ENCODE results near the gene CRY1.
"Not testable (repeated sequence)": the region's sequence is repeated elsewhere in the genome, so short reads cannot be mapped to it uniquely, and the experiment has no call there.

The CRY1 gene

DNA sequence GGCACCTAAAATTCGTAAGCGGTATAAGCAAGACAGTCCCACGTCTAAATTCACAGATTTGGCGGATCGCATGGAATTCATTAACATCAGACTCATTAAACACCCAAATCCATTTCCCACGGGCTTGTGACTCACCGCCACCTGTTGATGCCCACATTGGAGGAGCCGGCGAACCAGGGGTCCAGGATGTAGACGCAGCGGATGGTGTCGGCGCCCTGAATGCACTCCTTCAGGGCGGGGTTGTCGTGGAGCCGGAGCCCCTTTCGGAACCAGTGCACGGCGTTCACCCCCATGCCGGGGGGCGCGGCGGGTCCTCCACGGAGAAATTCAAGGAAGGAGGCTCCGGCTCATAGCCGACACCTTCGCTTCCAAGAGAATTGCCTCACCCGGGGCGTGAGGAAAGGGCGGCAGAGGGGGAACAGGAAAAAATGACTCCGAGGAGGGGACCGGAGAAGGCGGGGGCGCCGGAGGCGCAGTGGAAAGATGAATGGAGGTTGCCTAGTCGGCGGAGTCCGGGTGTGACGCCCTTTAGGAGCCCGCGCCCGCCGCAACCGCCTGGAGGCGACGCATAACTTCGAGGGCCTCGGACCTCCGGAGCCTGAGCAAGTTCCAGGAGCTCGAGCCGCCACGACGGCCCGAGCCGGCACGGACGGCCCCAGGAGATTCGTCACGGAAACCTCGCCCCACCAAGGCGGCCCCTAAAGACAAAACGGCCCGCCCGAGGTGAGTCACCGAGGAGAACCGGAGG lies 506 bp downstream of the CRY1 start:
- peak overlapping the region; percentile 98 for H2AFZ ChIP-seq (ENCODE audit: low read length, unreplicated experiment)
- H3K27me3 ChIP-seq (ENCODE audit: insufficient read depth, low read length), result no peaks in the 10 kb centered on the region
- H3K4me1 ChIP-seq (ENCODE audit: control insufficient read depth, insufficient read depth, low read length, unreplicated experiment), result peaks cover 18% of the 10 kb centered on the region
- peaks cover 28% of the 10 kb centered on the region for H3K79me2 ChIP-seq (ENCODE audit: control insufficient read depth, insufficient read depth, low read length, unreplicated experiment)
- peak overlapping the region; percentile 95 for H3K4me3 ChIP-seq (ENCODE audit: low read depth, low read length)
- peak overlapping the region; percentile 83 for H3K27ac ChIP-seq (ENCODE audit: low read depth, low read length)
- H3K36me3 ChIP-seq (ENCODE audit: insufficient read depth, low read length), result no peaks in the 10 kb centered on the region

DNA sequence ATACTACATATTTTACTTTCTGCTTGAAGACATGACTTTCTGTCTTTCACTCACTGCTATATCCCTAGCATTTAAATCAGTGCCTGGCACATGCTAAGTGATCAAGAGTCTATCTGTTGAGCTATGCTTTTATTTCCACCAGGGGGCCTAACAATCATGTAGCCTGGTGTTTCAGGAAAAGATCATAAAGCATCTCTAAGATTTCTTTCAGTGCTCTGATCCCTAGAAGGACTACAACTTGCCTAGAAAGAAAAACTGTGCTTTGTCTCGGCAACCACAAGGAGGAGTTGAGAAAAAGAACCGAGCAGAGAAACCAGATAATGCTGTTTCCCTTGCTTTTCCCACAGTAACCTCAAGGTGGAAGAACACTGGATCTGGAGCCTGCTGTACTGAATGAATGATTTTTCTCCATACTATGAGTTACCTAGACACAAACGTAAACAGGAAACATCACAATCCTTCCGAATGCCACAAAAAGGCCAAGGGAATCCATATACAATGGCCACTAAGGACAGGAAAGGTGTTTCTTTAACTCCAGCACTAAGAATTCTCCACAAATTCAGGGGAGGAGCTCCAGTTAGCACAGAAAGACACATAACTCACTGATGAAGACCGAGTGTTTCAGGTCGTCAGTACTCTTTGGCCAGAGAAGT lies 1.2 kb downstream of the CRY1 start:
- Histone ChIP-seq H2AFZ (ENCODE audit: low read length, unreplicated experiment) (peak overlapping the region; percentile 5), H3K36me3 (ENCODE audit: insufficient read depth, low read length) (no peaks in the 10 kb centered on the region), H3K4me3 (ENCODE audit: low read depth, low read length) (peak overlapping the region; percentile 95), H3K27me3 (ENCODE audit: insufficient read depth, low read length) (no peaks in the 10 kb centered on the region), H3K79me2 (ENCODE audit: control insufficient read depth, insufficient read depth, low read length, unreplicated experiment) (peaks cover 28% of the 10 kb centered on the region), H3K27ac (ENCODE audit: low read depth, low read length) (peak overlapping the region; percentile 83), H3K4me1 (ENCODE audit: control insufficient read depth, insufficient read depth, low read length, unreplicated experiment) (peaks cover 18% of the 10 kb centered on the region)

DNA sequence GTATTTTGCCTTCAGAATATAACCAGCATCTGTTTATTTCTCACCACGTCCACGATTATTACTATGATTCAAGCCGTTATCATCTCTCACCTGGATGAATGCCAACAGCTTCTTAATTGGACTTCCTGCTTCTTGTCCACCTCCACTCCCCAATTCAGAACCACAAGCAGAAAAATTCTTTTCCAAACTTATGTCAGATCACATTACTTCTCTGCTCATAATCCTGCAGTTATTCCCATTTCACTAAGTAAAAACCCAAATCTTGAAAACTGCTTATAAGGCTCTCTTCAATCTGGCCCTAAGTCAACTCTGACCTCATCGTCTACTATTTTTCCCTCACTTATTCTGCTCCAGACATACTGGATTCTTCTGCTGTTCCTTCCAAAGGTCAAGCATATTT lies 2.0 kb downstream of the CRY1 start:
- no peaks in the 10 kb centered on the region for H3K36me3 ChIP-seq (ENCODE audit: insufficient read depth, low read length)
- H3K27ac ChIP-seq (ENCODE audit: low read depth, low read length), result peak overlapping the region; percentile 83
- peaks cover 18% of the 10 kb centered on the region for H3K4me1 ChIP-seq (ENCODE audit: control insufficient read depth, insufficient read depth, low read length, unreplicated experiment)
- H2AFZ ChIP-seq (ENCODE audit: low read length, unreplicated experiment), result no peak overlapping the region
- peak overlapping the region; percentile 95 for H3K4me3 ChIP-seq (ENCODE audit: low read depth, low read length)
- peaks cover 28% of the 10 kb centered on the region for H3K79me2 ChIP-seq (ENCODE audit: control insufficient read depth, insufficient read depth, low read length, unreplicated experiment)
- no peaks in the 10 kb centered on the region for H3K27me3 ChIP-seq (ENCODE audit: insufficient read depth, low read length)

DNA sequence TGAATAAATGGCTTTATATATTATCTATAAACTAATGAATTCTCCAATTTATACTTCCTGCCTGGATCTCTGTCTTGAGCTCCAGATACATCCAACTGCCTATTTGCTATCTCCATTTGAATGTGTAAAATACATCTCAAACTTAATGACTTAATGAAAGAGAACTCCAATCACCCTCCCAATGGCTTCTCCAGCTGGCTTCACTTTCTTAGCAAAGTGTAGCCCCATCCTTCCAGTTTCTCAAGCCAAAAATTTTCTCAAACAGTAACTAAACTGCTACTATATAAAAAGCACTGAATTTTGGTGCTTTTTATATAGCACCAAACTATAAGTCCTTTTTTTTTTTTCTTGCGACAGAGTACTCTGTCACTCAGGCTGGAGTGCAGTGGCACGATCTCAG lies 2.6 kb downstream of the CRY1 start:
- no peaks in the 10 kb centered on the region for H3K27me3 ChIP-seq (ENCODE audit: insufficient read depth, low read length)
- no peak overlapping the region for H2AFZ ChIP-seq (ENCODE audit: low read length, unreplicated experiment)
- H3K36me3 ChIP-seq (ENCODE audit: insufficient read depth, low read length), result no peaks in the 10 kb centered on the region
- H3K79me2 ChIP-seq (ENCODE audit: control insufficient read depth, insufficient read depth, low read length, unreplicated experiment), result peaks cover 32% of the 10 kb centered on the region
- peaks cover 18% of the 10 kb centered on the region for H3K4me1 ChIP-seq (ENCODE audit: control insufficient read depth, insufficient read depth, low read length, unreplicated experiment)
- H3K27ac ChIP-seq (ENCODE audit: low read depth, low read length), result peak overlapping the region; percentile 83; the same call in 1 of the 2 replicates
- peak overlapping the region; percentile 95 for H3K4me3 ChIP-seq (ENCODE audit: low read depth, low read length)

GRCh38 chr12:107088912-107089311 lies 4.4 kb downstream of the CRY1 start:
- Histone ChIP-seq H3K36me3 (ENCODE audit: insufficient read depth, low read length) (no peaks in the 10 kb centered on the region), H3K4me3 (ENCODE audit: low read depth, low read length) (no peak overlapping the region), H3K27me3 (ENCODE audit: insufficient read depth, low read length) (no peaks in the 10 kb centered on the region), H2AFZ (ENCODE audit: low read length, unreplicated experiment) (no peak overlapping the region), H3K79me2 (ENCODE audit: control insufficient read depth, insufficient read depth, low read length, unreplicated experiment) (peaks cover 35% of the 10 kb centered on the region), H3K4me1 (ENCODE audit: control insufficient read depth, insufficient read depth, low read length, unreplicated experiment) (peaks cover 8% of the 10 kb centered on the region), H3K27ac (ENCODE audit: low read depth, low read length) (no peak overlapping the region)

DNA sequence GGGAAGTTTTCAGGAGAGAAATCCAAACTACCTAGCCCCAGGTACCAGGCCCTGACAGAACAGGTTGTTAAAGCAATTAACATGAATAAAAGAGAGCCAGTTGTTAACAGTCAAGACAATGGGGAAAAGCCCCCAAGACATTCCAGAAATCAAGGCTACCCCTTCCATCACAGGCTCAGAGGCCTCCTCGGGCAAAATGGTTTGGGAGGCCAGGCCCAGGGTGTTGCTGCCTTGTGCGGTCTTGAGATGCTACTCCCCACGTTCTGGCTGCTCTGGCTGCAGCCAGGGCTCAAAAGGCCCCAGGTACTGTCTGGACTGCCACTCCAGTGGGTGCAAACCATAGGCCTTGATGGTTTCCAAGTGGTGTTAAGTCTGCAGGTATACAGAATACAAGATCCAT lies 7.0 kb downstream of the CRY1 start:
- H2AFZ ChIP-seq (ENCODE audit: low read length, unreplicated experiment), result no peak overlapping the region
- H3K36me3 ChIP-seq (ENCODE audit: insufficient read depth, low read length), result no peaks in the 10 kb centered on the region; the same call in 1 of the 2 replicates
- H3K4me1 ChIP-seq (ENCODE audit: control insufficient read depth, insufficient read depth, low read length, unreplicated experiment), result peaks cover 4% of the 10 kb centered on the region
- no peaks in the 10 kb centered on the region for H3K27me3 ChIP-seq (ENCODE audit: insufficient read depth, low read length)
- peaks cover 31% of the 10 kb centered on the region for H3K79me2 ChIP-seq (ENCODE audit: control insufficient read depth, insufficient read depth, low read length, unreplicated experiment)
- no peak overlapping the region for H3K27ac ChIP-seq (ENCODE audit: low read depth, low read length)
- H3K4me3 ChIP-seq (ENCODE audit: low read depth, low read length), result no peak overlapping the region

DNA sequence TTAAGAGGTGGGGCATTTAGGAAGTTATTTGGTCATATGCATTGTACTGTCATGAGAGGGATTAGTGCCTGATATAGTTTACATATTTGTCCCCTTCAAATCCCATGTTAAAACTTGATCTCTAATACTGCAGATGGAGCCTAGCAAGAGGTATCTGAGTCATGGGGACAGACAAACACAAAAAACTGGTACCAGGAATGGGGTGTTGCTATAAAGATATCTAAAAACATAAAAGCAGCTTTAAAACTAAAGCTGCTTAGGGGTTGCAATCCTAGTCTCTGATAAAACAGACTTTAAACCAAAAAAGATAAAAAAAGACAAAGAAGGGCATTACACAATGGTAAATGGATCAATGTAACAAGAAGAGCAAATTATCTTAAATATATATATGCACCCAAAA lies 11.6 kb downstream of the CRY1 start:
- Histone ChIP-seq H2AFZ (ENCODE audit: low read length, unreplicated experiment) (no peak overlapping the region), H3K27ac (ENCODE audit: low read depth, low read length) (no peak overlapping the region), H3K4me3 (ENCODE audit: low read depth, low read length) (no peak overlapping the region), H3K27me3 (ENCODE audit: insufficient read depth, low read length) (no peaks in the 10 kb centered on the region), H3K4me1 (ENCODE audit: control insufficient read depth, insufficient read depth, low read length, unreplicated experiment) (peaks cover 14% of the 10 kb centered on the region), H3K36me3 (ENCODE audit: insufficient read depth, low read length) (no peaks in the 10 kb centered on the region; the same call in 1 of the 2 replicates), H3K79me2 (ENCODE audit: control insufficient read depth, insufficient read depth, low read length, unreplicated experiment) (peaks cover 26% of the 10 kb centered on the region)

DNA sequence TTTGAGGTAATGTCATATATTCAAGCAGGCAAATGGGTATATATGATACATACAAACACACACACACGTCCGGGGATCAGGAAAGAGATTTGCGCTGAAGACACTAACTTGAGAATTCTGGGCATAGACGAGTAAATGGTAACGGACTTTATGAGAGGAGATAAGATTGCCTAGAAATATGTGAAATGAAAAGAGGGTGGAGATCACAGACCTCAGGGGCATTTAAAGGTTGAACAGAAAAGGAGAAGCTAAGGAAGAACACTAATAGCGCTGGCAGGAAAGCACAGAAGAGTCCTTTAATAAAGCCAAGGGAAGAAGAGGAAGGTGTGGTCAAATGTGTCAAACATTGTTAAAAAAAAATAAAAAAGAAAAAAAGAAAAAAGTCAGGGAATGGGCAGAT lies 13.1 kb downstream of the CRY1 start:
- no peaks in the 10 kb centered on the region for H3K27me3 ChIP-seq (ENCODE audit: insufficient read depth, low read length)
- no peaks in the 10 kb centered on the region; the same call in 1 of the 2 replicates for H3K36me3 ChIP-seq (ENCODE audit: insufficient read depth, low read length)
- peaks cover 25% of the 10 kb centered on the region for H3K79me2 ChIP-seq (ENCODE audit: control insufficient read depth, insufficient read depth, low read length, unreplicated experiment)
- no peak overlapping the region for H3K27ac ChIP-seq (ENCODE audit: low read depth, low read length)
- peaks cover 14% of the 10 kb centered on the region for H3K4me1 ChIP-seq (ENCODE audit: control insufficient read depth, insufficient read depth, low read length, unreplicated experiment)
- H3K4me3 ChIP-seq (ENCODE audit: low read depth, low read length), result no peak overlapping the region
- H2AFZ ChIP-seq (ENCODE audit: low read length, unreplicated experiment), result no peak overlapping the region

GRCh38 chr12:107079172-107080011 lies 14.0 kb downstream of the CRY1 start:
- H3K27me3 ChIP-seq (ENCODE audit: insufficient read depth, low read length), result no peaks in the 10 kb centered on the region
- H3K4me1 ChIP-seq (ENCODE audit: control insufficient read depth, insufficient read depth, low read length, unreplicated experiment), result peaks cover 14% of the 10 kb centered on the region
- H2AFZ ChIP-seq (ENCODE audit: low read length, unreplicated experiment), result no peak overlapping the region
- H3K4me3 ChIP-seq (ENCODE audit: low read depth, low read length), result no peak overlapping the region
- no peaks in the 10 kb centered on the region; the same call in 1 of the 2 replicates for H3K36me3 ChIP-seq (ENCODE audit: insufficient read depth, low read length)
- 0 out of 2 replicates have a peak overlapping the region, but pooled peaks have one; percentile 5 for H3K27ac ChIP-seq (ENCODE audit: low read depth, low read length)
- H3K79me2 ChIP-seq (ENCODE audit: control insufficient read depth, insufficient read depth, low read length, unreplicated experiment), result peaks cover 26% of the 10 kb centered on the region

- H3K27ac ChIP-seq (ENCODE audit: low read depth, low read length); H3K27me3 ChIP-seq (ENCODE audit: insufficient read depth, low read length); H3K36me3 ChIP-seq (ENCODE audit: insufficient read depth, low read length); H3K4me1 ChIP-seq (ENCODE audit: control insufficient read depth, insufficient read depth, low read length, unreplicated experiment); H3K4me3 ChIP-seq (ENCODE audit: low read depth, low read length); H2AFZ ChIP-seq (ENCODE audit: low read length, unreplicated experiment): not testable (repeated sequence)
- peaks cover 17% of the 10 kb centered on the region for H3K79me2 ChIP-seq (ENCODE audit: control insufficient read depth, insufficient read depth, low read length, unreplicated experiment)
Measured at GRCh38 chr12:107073266-107073665, 20.1 kb downstream of the CRY1 start.
